PC-3 (cell line): Measurements from ENCODE around the gene NLGN3. TPM values are rescaled to one million over a fixed set of nuclear protein-coding genes. Genes with fewer than 3 reads are reported as not detected.

ENCODE experiments used
- ATAC-seq: fragments of 200-7000 bp; cut with Tn5 transposase; 2 replicates; pipeline ENCODE4 v1.9.1; 2020; ENCODE audit warnings: mild to moderate bottlenecking, moderate library complexity
- BruUV-seq: library from RNA; stranded (reverse); fragments of 400-500 nt; replicated peaks from 2 replicates; lab custom pipeline; 2021; lab: Mats Ljungman, UMichigan
- CTCF ChIA-PET: fragments of 300-600 bp; sonication (Branson Sonifier 250); formaldehyde crosslinking; loops from one replicate; lab custom pipeline; 2022; ENCODE audit warnings: antibody characterized with exemption; lab: Charles Lee
- POLR2A ChIA-PET: fragments of 300-600 bp; sonication (Branson Sonifier 250); formaldehyde crosslinking; loops from one replicate; lab custom pipeline; 2022; ENCODE audit warnings: antibody characterized with exemption; ENCODE audit not compliant: unreplicated experiment; lab: Charles Lee
- DNase-seq: peaks from one replicate; pipeline ENCODE4 v3.0.0-alpha.2; 2015
- H2AFZ ChIP-seq: fragments of 300-600 bp; sonication (generic); 2 replicates; pipeline ENCODE4 v1.6.0; 2016; ENCODE audit warnings: antibody characterized with exemption, low read length
- H3F3A ChIP-seq: fragments of 300-600 bp; sonication (generic); one replicate; pipeline ENCODE4 v1.6.0; 2017; ENCODE audit warnings: antibody characterized with exemption, low read length, control low read depth, mild to moderate bottlenecking; ENCODE audit not compliant: unreplicated experiment
- H3K27ac ChIP-seq: fragments of 300-600 bp; sonication (generic); 2 replicates; pipeline ENCODE4 v1.5.1; 2016; ENCODE audit warnings: mild to moderate bottlenecking, low read length
- H3K27me3 ChIP-seq: fragments of 300-600 bp; sonication (generic); 2 replicates; pipeline ENCODE4 v1.6.1; 2016; ENCODE audit warnings: low read length, mixed read lengths
- H3K36me3 ChIP-seq: fragments of 300-600 bp; sonication (generic); 2 replicates; pipeline ENCODE4 v1.6.1; 2016; ENCODE audit warnings: low read depth, mixed run types, low read length, mixed read lengths
- H3K4me1 ChIP-seq: fragments of 300-600 bp; sonication (generic); 2 replicates; pipeline ENCODE4 v1.5.1; 2016; ENCODE audit warnings: low read length; ENCODE audit not compliant: insufficient read depth
- H3K4me2 ChIP-seq: fragments of 300-600 bp; sonication (generic); 2 replicates; pipeline ENCODE4 v1.6.0; 2016; ENCODE audit warnings: low read length
- H3K4me3 ChIP-seq: fragments of 300-600 bp; sonication (generic); 2 replicates; pipeline ENCODE4 v1.5.1; 2016; ENCODE audit warnings: mild to moderate bottlenecking, low read length, mixed read lengths
- H3K79me2 ChIP-seq: fragments of 300-600 bp; sonication (generic); 2 replicates; pipeline ENCODE4 v1.6.1; 2017; ENCODE audit warnings: low read length, mixed read lengths
- H3K9ac ChIP-seq: fragments of 300-600 bp; sonication (generic); 2 replicates; pipeline ENCODE4 v1.6.0; 2016; ENCODE audit warnings: mild to moderate bottlenecking, low read length
- H3K9me2 ChIP-seq: fragments of 300-600 bp; sonication (generic); replicated peaks from 2 replicates; pipeline ENCODE4 v1.6.1; 2016; ENCODE audit warnings: mixed run types, low read length, mixed read lengths
- H3K9me3 ChIP-seq: fragments of 300-600 bp; sonication (generic); 2 replicates; pipeline ENCODE4 v1.6.1; 2016; ENCODE audit warnings: low read length, mixed read lengths
- H4K20me1 ChIP-seq: fragments of 300-600 bp; sonication (generic); 2 replicates; pipeline ENCODE4 v1.6.1; 2016; ENCODE audit warnings: low read length, mixed read lengths
- EZH2 ChIP-seq: fragments of 300-600 bp; sonication (generic); IDR thresholded peaks from one replicate; pipeline ENCODE4 v1.6.1; 2017; ENCODE audit warnings: antibody characterized with exemption, mild to moderate bottlenecking, low read length; ENCODE audit not compliant: unreplicated experiment
- EZH2phosphoT487 ChIP-seq: fragments of 300-600 bp; sonication (generic); IDR thresholded peaks from 2 replicates; pipeline ENCODE4 v1.6.1; 2018; ENCODE audit warnings: mild to moderate bottlenecking, antibody characterized with exemption, low read length, borderline replicate concordance
- intact Hi-C: fragments of 100-400 bp; cut with micrococcal nuclease; formaldehyde crosslinking; loops from 2 replicates; pipeline ENCODE4 v1.9.0; 2023
- total RNA-seq: library from RNA; depleted of rRNA; stranded (reverse); fragments of >200 nt; gene quantifications from 2 replicates; pipeline ENCODE4 v1.2.3, GENCODE V29; 2014
- TF ChIP-seq, protein P1 (sequence below): fragments of 300-600 bp; sonication (generic); conservative IDR thresholded peaks from 2 replicates; pipeline ENCODE4 v1.5.1; 2017; ENCODE audit warnings: antibody characterized with exemption, low read depth, mild to moderate bottlenecking, low read length

The NLGN3 gene
- total RNA-seq, 1 experiment from 2014 or later, result 0.29 TPM

DNA sequence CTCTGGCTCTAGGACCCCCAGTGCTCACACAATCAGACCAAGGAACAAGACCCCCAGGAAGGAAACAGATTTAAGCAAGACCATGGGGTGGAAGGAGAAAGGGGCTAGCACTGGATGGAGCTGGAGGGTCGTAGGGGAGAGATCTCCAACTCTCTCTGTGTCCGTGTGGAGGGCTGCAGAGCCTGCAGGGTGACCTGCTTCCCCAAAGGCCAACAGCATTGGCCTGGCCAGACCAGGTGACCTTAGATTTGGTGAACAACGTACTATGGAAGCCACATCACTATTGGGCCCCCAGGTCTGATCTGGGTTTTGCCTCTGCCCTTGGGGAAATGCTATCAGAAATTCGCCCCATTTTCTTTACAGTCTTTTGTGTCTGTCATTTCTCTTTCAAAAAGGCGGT lies 26.0 kb downstream of the NLGN3 start:
- TF ChIP-seq, protein P1, sequence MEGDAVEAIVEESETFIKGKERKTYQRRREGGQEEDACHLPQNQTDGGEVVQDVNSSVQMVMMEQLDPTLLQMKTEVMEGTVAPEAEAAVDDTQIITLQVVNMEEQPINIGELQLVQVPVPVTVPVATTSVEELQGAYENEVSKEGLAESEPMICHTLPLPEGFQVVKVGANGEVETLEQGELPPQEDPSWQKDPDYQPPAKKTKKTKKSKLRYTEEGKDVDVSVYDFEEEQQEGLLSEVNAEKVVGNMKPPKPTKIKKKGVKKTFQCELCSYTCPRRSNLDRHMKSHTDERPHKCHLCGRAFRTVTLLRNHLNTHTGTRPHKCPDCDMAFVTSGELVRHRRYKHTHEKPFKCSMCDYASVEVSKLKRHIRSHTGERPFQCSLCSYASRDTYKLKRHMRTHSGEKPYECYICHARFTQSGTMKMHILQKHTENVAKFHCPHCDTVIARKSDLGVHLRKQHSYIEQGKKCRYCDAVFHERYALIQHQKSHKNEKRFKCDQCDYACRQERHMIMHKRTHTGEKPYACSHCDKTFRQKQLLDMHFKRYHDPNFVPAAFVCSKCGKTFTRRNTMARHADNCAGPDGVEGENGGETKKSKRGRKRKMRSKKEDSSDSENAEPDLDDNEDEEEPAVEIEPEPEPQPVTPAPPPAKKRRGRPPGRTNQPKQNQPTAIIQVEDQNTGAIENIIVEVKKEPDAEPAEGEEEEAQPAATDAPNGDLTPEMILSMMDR, result no peak
- Histone ChIP-seq H3K36me3 (no peaks in the 10 kb centered on the region), H2AFZ (no peak overlapping the region), H3F3A (no peaks in the 10 kb centered on the region), H3K27me3 (no peaks in the 10 kb centered on the region), H3K9me2 (no peaks in the 10 kb centered on the region), H3K79me2 (no peaks in the 10 kb centered on the region), H3K4me2 (no peak overlapping the region), H3K27ac (no peak overlapping the region), H3K9me3 (no peaks in the 10 kb centered on the region), H3K4me3 (no peak overlapping the region), H3K9ac (no peak overlapping the region), H3K4me1 (no peaks in the 10 kb centered on the region), H4K20me1 (no peaks in the 10 kb centered on the region)
- intact Hi-C loops, result no loop called here
- BruUV-seq, result no TSS peak
- no peak for ATAC-seq
- POLR2A ChIA-PET, result interaction anchor here (0.7 kb wide), 1 partner anchor 451 kb away, joined by 3 read pairs; no protein-coding TSS in a partner anchor
- no peak for DNase-seq
- CTCF ChIA-PET, result no interaction called here

DNA sequence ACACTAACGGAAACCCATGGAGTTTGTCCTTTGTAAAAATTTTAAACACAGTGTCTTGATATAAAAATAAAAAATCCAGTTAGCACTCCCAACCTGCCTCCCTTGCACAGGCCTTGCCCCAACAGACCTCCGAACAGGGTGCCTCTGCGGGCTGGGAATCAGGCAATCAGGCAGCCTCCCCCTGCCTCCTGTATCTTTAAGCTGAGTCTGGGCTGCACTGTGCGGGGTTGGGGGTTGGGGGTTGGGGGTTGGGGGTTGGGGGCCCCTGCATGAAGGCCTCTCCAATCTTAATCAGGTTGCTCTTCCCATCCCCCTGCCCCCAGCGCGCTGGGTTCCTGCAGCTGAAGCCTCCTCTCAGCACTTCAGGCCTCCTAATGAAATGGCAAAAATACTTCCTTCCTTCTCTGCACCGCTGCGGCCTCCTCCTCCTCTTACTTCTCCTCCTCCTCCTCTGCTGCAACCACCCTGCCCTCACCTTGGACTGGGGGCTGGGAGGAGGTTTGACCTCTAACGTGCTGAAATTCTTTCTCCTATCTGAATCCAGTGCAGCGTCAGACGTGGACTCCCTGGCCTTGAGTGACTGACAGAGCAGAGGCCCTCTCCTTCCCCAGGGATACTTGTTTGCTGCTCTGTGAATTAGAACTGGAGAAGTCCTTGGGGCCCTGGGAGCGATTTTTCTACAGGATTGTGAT lies 26.6 kb downstream of the NLGN3 start:
- no TSS peak for BruUV-seq

DNA sequence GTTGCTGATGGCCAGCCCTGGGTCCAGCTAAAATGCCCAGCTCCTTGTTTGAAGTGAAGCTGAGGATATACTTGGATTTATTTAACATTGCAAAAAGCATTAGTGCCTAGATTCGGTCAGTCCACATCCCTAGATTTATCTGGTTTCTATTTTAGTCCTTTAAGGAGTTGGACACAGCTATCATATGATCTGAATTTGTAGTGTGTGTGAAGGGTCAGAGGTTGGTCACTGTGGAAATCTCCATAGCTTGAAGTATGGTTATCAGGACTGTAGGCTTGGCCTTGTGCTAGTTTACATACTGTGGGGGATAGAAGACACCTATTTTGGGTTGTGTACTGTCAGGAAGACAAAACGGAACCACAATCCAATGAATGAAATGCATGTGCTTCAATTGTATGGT lies 28.8 kb downstream of the NLGN3 start:
- no peaks in the 10 kb centered on the region for H3K27me3 ChIP-seq
- no peaks in the 10 kb centered on the region for H3K9me2 ChIP-seq
- H3K36me3 ChIP-seq, result no peaks in the 10 kb centered on the region
- POLR2A ChIA-PET, result no interaction called here
- no peaks in the 10 kb centered on the region for H3K9me3 ChIP-seq
- no peak overlapping the region for H3K27ac ChIP-seq
- no peaks in the 10 kb centered on the region for H3K79me2 ChIP-seq
- no peak overlapping the region for H3K9ac ChIP-seq
- H3F3A ChIP-seq, result no peaks in the 10 kb centered on the region
- H3K4me3 ChIP-seq, result no peak overlapping the region
- ATAC-seq, result no peak
- no peak overlapping the region for H3K4me2 ChIP-seq
- no peaks in the 10 kb centered on the region for H3K4me1 ChIP-seq
- H2AFZ ChIP-seq, result no peak overlapping the region
- TF ChIP-seq, protein P1, result no peak
- no peak for TF ChIP-seq EZH2phosphoT487
- no peak for TF ChIP-seq EZH2
- no TSS peak for BruUV-seq
- DNase-seq, result no peak
- no peaks in the 10 kb centered on the region for H4K20me1 ChIP-seq
- intact Hi-C loops, result no loop called here
- CTCF ChIA-PET, result no interaction called here

More for the DNA sequence above, 26.6 kb downstream of the NLGN3 start:
- ChIA-PET POLR2A (no interaction called here), CTCF (no interaction called here)
- H4K20me1 ChIP-seq, result no peaks in the 10 kb centered on the region
- no peak overlapping the region for H3K27ac ChIP-seq
- no peaks in the 10 kb centered on the region for H3K36me3 ChIP-seq
- H3K4me2 ChIP-seq, result no peak overlapping the region
- no peaks in the 10 kb centered on the region for H3K27me3 ChIP-seq
- H3K9me2 ChIP-seq, result no peaks in the 10 kb centered on the region
- H3F3A ChIP-seq, result no peaks in the 10 kb centered on the region
- H3K4me1 ChIP-seq, result no peaks in the 10 kb centered on the region
- no peak overlapping the region for H3K9ac ChIP-seq
- ATAC-seq, result no peak
- H3K4me3 ChIP-seq, result no peak overlapping the region
- H3K79me2 ChIP-seq, result no peaks in the 10 kb centered on the region
- TF ChIP-seq EZH2 (no peak), EZH2phosphoT487 (no peak)
- TF ChIP-seq, protein P1, result no peak
- intact Hi-C loops, result no loop called here
- H3K9me3 ChIP-seq, result no peaks in the 10 kb centered on the region
- DNase-seq, result no peak
- no peak overlapping the region for H2AFZ ChIP-seq
